Right lobe of liver (tissue), 6 donors: Measurements from ENCODE around the gene LYPD6B. TPM values are rescaled to one million over a fixed set of nuclear protein-coding genes. Genes with fewer than 3 reads are reported as not detected.

Experiments used
- ATAC-seq, 4 donors: fragments of 200-7000 bp; cut with Tn5 transposase; one replicate each; pipeline ENCODE4 v1.9.1; 2020; ENCODE audit warnings: mild to moderate bottlenecking in 4 of 4, moderate library complexity in 4 of 4
- DNase-seq, 3 donors: peaks; one replicate each; pipeline ENCODE4 v3.0.0-alpha.2; 2020
- H3K27ac ChIP-seq, 3 donors: fragments of 200-600 bp; one replicate each; pipeline ENCODE4 v1.8.0; 2022
- H3K27me3 ChIP-seq, 2 donors: fragments of 200-600 bp; one replicate each; pipeline ENCODE4 v1.8.0; 2022
- H3K36me3 ChIP-seq, 4 donors: fragments of 200-600 bp; sonication (generic) in 1 of 4; one replicate each; pipeline versions ENCODE4 v1.5.1 to v1.8.0; 2017 to 2022; ENCODE audit warnings: control low read depth in 1 of 4
- H3K4me1 ChIP-seq, 4 donors: fragments of 200-600 bp; sonication (generic) in 1 of 4; one replicate each; pipeline versions ENCODE4 v1.5.1 to v1.8.0; 2017 to 2022; ENCODE audit warnings: control low read depth in 1 of 4
- H3K4me3 ChIP-seq, 3 donors: fragments of 200-600 bp; one replicate each; pipeline ENCODE4 v1.8.0; 2022
- H3K9me3 ChIP-seq, 4 donors: fragments of 200-600 bp; sonication (generic) in 1 of 4; one replicate each; pipeline versions ENCODE4 v1.5.1 to v1.8.0; 2017 to 2022; ENCODE audit warnings: control low read depth in 1 of 4
- CTCF ChIP-seq, 4 donors: fragments of 200-600 bp in 3 of 4; fragments of 450-650 bp in 1 of 4; IDR thresholded peaks; one replicate each; pipeline versions ENCODE4 v1.5.1 to v1.8.0; 2016 to 2022; ENCODE audit warnings: antibody characterized with exemption in 4 of 4, mild to moderate bottlenecking in 2 of 4
- POLR2A ChIP-seq: fragments of 450-650 bp; IDR thresholded peaks from one replicate; pipeline ENCODE4 v1.6.1; 2017; ENCODE audit warnings: antibody characterized with exemption, mild to moderate bottlenecking
- WGBS: methylation state at CpG from one replicate; pipeline ENCODE4 v1.1.6; 2018; ENCODE audit warnings: low coverage, low lambda C conversion rate; ENCODE audit not compliant: insufficient coverage; ENCODE audit errors: missing lambda C conversion rate; 5-methylcytosine and 5-hydroxymethylcytosine counted together
- intact Hi-C, 2 donors: fragments of 100-400 bp; cut with DNase I; formaldehyde crosslinking; loops; one replicate each; pipeline versions ENCODE4 v1.11.2 to v1.14.1; 2022
- total RNA-seq, 6 experiments: library from RNA; depleted of rRNA in 2 of 6; stranded (reverse); fragments of >200 nt in 2 of 6; fragmentation: NEBNext Ultra II Directional in 3 of 6; extraction: Animal tissue kit (Norgen Biotek cat#: 25700) in 3 of 6; gene quantifications; one replicate each; pipeline versions ENCODE4 v1.1.0 to v1.2.4, GENCODE V29; 2016 to 2023
- donor health status: DM: no; HTN: yes; CAD: no.
- donor health status: DM: no; HTN: no; CAD: no.
- donor health status: DM: no; HTN: no; CAD: no.
- donor health status: DM: no; HTN: yes; CAD: no.
- donor health status: DM: no; HTN: yes; CAD: no.

The LYPD6B gene
- total RNA-seq, 6 experiments from 2014 or later = 0.30 to 0.31 TPM; not detected in 4

- no peak for TF ChIP-seq POLR2A
- Histone ChIP-seq H3K4me3 (no peak overlapping the region), H3K4me1 (no peaks in the 10 kb centered on the region), H3K9me3 (no peaks in the 10 kb centered on the region), H3K36me3 (no peaks in the 10 kb centered on the region), H3K27ac (no peak overlapping the region), H3K27me3 (no peaks in the 10 kb centered on the region)
- no peak for ATAC-seq
- intact Hi-C loops = no loop called here
- no peak for DNase-seq
- 34% methylated on average over 3 of the region's 4 CpGs for WGBS
Observed at GRCh38 chr2:149155196-149155969, 116.9 kb downstream of the LYPD6B start.

- no peak overlapping the region for H3K27ac ChIP-seq
- no peaks in the 10 kb centered on the region for H3K4me1 ChIP-seq
- TF ChIP-seq CTCF (IDR thresholded peaks at IDR 0.05) = no peak
- TF ChIP-seq POLR2A = no peak
- no peaks in the 10 kb centered on the region for H3K27me3 ChIP-seq
- intact Hi-C loops = no loop called here
- WGBS = 60% methylated on average over 2 of the region's 2 CpGs
- H3K9me3 ChIP-seq = no peaks in the 10 kb centered on the region
- no peak overlapping the region for H3K4me3 ChIP-seq
- DNase-seq (no peak), ATAC-seq (no peak)
- H3K36me3 ChIP-seq = no peaks in the 10 kb centered on the region
Observed at GRCh38 chr2:149155988-149156387, 117.5 kb downstream of the LYPD6B start.

GRCh38 chr2:149156971-149157740 is 118.7 kb downstream of the LYPD6B start:
- no peak for TF ChIP-seq CTCF (IDR thresholded peaks at IDR 0.05)
- no peak for TF ChIP-seq POLR2A
- ATAC-seq = no peak
- no peaks in the 10 kb centered on the region for H3K27me3 ChIP-seq
- 63% methylated on average over 7 of the region's 8 CpGs for WGBS
- no peak overlapping the region for H3K27ac ChIP-seq
- DNase-seq = no peak
- intact Hi-C loops = no loop called here
- H3K4me1 ChIP-seq = no peaks in the 10 kb centered on the region
- no peaks in the 10 kb centered on the region for H3K36me3 ChIP-seq
- H3K4me3 ChIP-seq = no peak overlapping the region
- H3K9me3 ChIP-seq = no peaks in the 10 kb centered on the region

GRCh38 chr2:149158957-149159356 is 120.5 kb downstream of the LYPD6B start:
- no peak overlapping the region for H3K4me3 ChIP-seq
- no peaks in the 10 kb centered on the region for H3K9me3 ChIP-seq
- H3K27ac ChIP-seq = no peak overlapping the region
- intact Hi-C loops = no loop called here
- H3K36me3 ChIP-seq = no peaks in the 10 kb centered on the region
- no peaks in the 10 kb centered on the region for H3K4me1 ChIP-seq
- WGBS = 67% methylated on average over 1 of the region's 1 CpG
- no peak for TF ChIP-seq CTCF (IDR thresholded peaks at IDR 0.05)
- TF ChIP-seq POLR2A = no peak
- ATAC-seq (no peak), DNase-seq (no peak)
- H3K27me3 ChIP-seq = no peaks in the 10 kb centered on the region

- DNase-seq (no peak), ATAC-seq (no peak)
- Histone ChIP-seq H3K9me3 (no peaks in the 10 kb centered on the region), H3K27me3 (no peaks in the 10 kb centered on the region), H3K27ac (no peak overlapping the region), H3K36me3 (no peaks in the 10 kb centered on the region), H3K4me3 (no peak overlapping the region), H3K4me1 (no peaks in the 10 kb centered on the region)
- 59% methylated on average over 2 of the region's 2 CpGs for WGBS
- intact Hi-C loops = no loop called here
- no peak for TF ChIP-seq CTCF (IDR thresholded peaks at IDR 0.05)
- TF ChIP-seq POLR2A = no peak
Observed at GRCh38 chr2:149160195-149160594, 121.7 kb downstream of the LYPD6B start.
